Panc1 (cell line): Measurements from ENCODE around the gene GRIN2A. TPM values are rescaled to one million over a fixed set of nuclear protein-coding genes. Genes with fewer than 3 reads are reported as not detected.

Experiments
- ATAC-seq: fragments of 200-7000 bp; cut with Tn5 transposase; 2 replicates; pipeline ENCODE4 v1.9.1; 2020; ENCODE audit warnings: mild to moderate bottlenecking, moderate library complexity
- BruUV-seq: library from RNA; stranded (reverse); fragments of 400-500 nt; replicated peaks from 2 replicates; lab custom pipeline; 2021; lab: Mats Ljungman, UMichigan
- CTCF ChIA-PET: fragments of 300-600 bp; sonication (Branson Sonifier 250); formaldehyde crosslinking; loops from one replicate; lab custom pipeline; 2022; ENCODE audit warnings: antibody characterized with exemption; lab: Charles Lee
- POLR2A ChIA-PET: fragments of 300-600 bp; sonication (Branson Sonifier 250); formaldehyde crosslinking; loops from one replicate; lab custom pipeline; 2022; ENCODE audit warnings: antibody characterized with exemption; lab: Charles Lee
- DNase-seq: peaks from one replicate; pipeline ENCODE4 v3.0.0-alpha.2; 2010; ENCODE audit warnings: low read depth, low spot score
- H3K27ac ChIP-seq: 2 replicates; pipeline ENCODE4 v1.5.1; 2011; ENCODE audit warnings: mild to moderate bottlenecking, low read length, inconsistent platforms
- H3K27me3 ChIP-seq: fragments of 200-500 bp; sonication (Bioruptor generic); 2 replicates; pipeline ENCODE4 v1.6.0; 2014; ENCODE audit warnings: low read length, inconsistent platforms; ENCODE audit not compliant: control insufficient read depth, insufficient read depth
- H3K36me3 ChIP-seq: fragments of 200-500 bp; sonication (Bioruptor generic); 2 replicates; pipeline ENCODE4 v1.5.1; 2014; ENCODE audit warnings: inconsistent platforms, mild to moderate bottlenecking, low read length, moderate library complexity; ENCODE audit not compliant: control insufficient read depth, insufficient read depth
- H3K4me1 ChIP-seq: 2 replicates; pipeline ENCODE4 v1.5.1; 2011; ENCODE audit warnings: inconsistent platforms, mild to moderate bottlenecking, low read length, moderate library complexity; ENCODE audit not compliant: control insufficient read depth, insufficient read depth
- H3K4me3 ChIP-seq, 2 experiments: 2 replicates each; pipeline ENCODE4 v1.5.1; 2011 to 2012; ENCODE audit warnings: low read depth in 2 of 2, low read length in 2 of 2, mild to moderate bottlenecking in 2 of 2, inconsistent platforms in 1 of 2, moderate library complexity in 1 of 2
- H3K9me3 ChIP-seq: fragments of 200-500 bp; sonication (Bioruptor generic); 2 replicates; pipeline ENCODE4 v1.5.1; 2014; ENCODE audit warnings: low read depth, mild to moderate bottlenecking, inconsistent platforms, low read length, moderate library complexity; ENCODE audit not compliant: control insufficient read depth, insufficient read depth
- POLR2AphosphoS5 ChIP-seq: IDR thresholded peaks from 2 replicates; pipeline ENCODE4 v1.6.1; 2012; ENCODE audit warnings: mild to moderate bottlenecking, low read depth, low read length, moderate library complexity
- SIN3A ChIP-seq: IDR thresholded peaks from 2 replicates; pipeline ENCODE4 v1.6.1; 2012; ENCODE audit warnings: low read depth, mild to moderate bottlenecking, low read length, moderate library complexity, borderline replicate concordance; ENCODE audit not compliant: insufficient read depth
- TCF7L2 ChIP-seq: IDR thresholded peaks from 2 replicates; pipeline ENCODE4 v1.6.1; 2011; ENCODE audit warnings: mild to moderate bottlenecking, low read depth, low read length, inconsistent platforms
- in situ Hi-C: cut with HindIII; loops from 2 replicates; pipeline ENCODE4 v1.10.0; 2016; ENCODE audit warnings: low sequenced_read_pairs, low pct_unique_long_range_greater_than_20kb
- intact Hi-C: fragments of 100-400 bp; cut with micrococcal nuclease; formaldehyde crosslinking; loops from one replicate; pipeline ENCODE4 v1.10.0; 2022; ENCODE audit not compliant: unreplicated experiment
- total RNA-seq: library from RNA; stranded (reverse); gene quantifications from one replicate; pipeline ENCODE4 v1.2.1, GENCODE V29; 2021; ENCODE audit not compliant: unreplicated experiment
- TF ChIP-seq, protein P1 (sequence below), 2 experiments: IDR thresholded peaks; 2 replicates each; pipeline ENCODE4 v1.6.1; 2011 to 2012; ENCODE audit warnings: low read depth in 2 of 2, control low read depth in 1 of 2, low read length in 1 of 2, mild to moderate bottlenecking in 1 of 2, moderate library complexity in 1 of 2; ENCODE audit not compliant: insufficient read depth in 1 of 2
- TF ChIP-seq, protein P2 (sequence below): fragments of 450-650 bp; IDR thresholded peaks from 2 replicates; pipeline ENCODE4 v1.5.1; 2017; ENCODE audit warnings: mild to moderate bottlenecking

GRIN2A gene
- total RNA-seq, 1 experiment from 2014 or later: 12.3 TPM

DNA sequence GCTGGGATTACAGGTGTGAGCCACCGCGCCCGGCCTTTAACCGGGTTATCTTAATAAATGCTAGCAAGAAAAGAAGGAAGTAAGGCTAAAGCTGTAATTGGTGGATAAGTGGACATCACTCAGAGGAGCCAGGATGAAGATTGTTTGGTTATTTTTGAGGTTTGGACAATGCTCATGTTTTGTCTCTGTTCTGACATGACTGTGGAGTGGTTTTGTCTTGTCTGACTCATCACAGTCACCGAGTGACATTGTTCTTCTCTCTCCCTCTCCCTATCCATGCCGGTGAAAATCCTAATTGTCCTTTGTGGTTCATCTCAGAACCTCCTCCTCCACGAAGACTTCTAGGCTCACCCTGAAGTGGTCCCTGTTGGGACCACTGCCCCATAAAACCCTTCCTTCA, 23.5 kb upstream of the GRIN2A start:
- Histone ChIP-seq H3K4me3 (no peak overlapping the region), H3K4me1 (no peaks in the 10 kb centered on the region), H3K36me3 (no peaks in the 10 kb centered on the region), H3K27ac (no peak overlapping the region), H3K9me3 (no peaks in the 10 kb centered on the region), H3K27me3 (no peaks in the 10 kb centered on the region)
- TF ChIP-seq TCF7L2 (no peak), POLR2AphosphoS5 (no peak), SIN3A (no peak)
- TF ChIP-seq, protein P1, sequence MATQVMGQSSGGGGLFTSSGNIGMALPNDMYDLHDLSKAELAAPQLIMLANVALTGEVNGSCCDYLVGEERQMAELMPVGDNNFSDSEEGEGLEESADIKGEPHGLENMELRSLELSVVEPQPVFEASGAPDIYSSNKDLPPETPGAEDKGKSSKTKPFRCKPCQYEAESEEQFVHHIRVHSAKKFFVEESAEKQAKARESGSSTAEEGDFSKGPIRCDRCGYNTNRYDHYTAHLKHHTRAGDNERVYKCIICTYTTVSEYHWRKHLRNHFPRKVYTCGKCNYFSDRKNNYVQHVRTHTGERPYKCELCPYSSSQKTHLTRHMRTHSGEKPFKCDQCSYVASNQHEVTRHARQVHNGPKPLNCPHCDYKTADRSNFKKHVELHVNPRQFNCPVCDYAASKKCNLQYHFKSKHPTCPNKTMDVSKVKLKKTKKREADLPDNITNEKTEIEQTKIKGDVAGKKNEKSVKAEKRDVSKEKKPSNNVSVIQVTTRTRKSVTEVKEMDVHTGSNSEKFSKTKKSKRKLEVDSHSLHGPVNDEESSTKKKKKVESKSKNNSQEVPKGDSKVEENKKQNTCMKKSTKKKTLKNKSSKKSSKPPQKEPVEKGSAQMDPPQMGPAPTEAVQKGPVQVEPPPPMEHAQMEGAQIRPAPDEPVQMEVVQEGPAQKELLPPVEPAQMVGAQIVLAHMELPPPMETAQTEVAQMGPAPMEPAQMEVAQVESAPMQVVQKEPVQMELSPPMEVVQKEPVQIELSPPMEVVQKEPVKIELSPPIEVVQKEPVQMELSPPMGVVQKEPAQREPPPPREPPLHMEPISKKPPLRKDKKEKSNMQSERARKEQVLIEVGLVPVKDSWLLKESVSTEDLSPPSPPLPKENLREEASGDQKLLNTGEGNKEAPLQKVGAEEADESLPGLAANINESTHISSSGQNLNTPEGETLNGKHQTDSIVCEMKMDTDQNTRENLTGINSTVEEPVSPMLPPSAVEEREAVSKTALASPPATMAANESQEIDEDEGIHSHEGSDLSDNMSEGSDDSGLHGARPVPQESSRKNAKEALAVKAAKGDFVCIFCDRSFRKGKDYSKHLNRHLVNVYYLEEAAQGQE (IDR thresholded peaks at IDR 0.05; ENCODE audit: insufficient read depth in 1 of 2, low read depth in 2 of 2, low read length in 1 of 2): no peak
- TF ChIP-seq, protein P2, sequence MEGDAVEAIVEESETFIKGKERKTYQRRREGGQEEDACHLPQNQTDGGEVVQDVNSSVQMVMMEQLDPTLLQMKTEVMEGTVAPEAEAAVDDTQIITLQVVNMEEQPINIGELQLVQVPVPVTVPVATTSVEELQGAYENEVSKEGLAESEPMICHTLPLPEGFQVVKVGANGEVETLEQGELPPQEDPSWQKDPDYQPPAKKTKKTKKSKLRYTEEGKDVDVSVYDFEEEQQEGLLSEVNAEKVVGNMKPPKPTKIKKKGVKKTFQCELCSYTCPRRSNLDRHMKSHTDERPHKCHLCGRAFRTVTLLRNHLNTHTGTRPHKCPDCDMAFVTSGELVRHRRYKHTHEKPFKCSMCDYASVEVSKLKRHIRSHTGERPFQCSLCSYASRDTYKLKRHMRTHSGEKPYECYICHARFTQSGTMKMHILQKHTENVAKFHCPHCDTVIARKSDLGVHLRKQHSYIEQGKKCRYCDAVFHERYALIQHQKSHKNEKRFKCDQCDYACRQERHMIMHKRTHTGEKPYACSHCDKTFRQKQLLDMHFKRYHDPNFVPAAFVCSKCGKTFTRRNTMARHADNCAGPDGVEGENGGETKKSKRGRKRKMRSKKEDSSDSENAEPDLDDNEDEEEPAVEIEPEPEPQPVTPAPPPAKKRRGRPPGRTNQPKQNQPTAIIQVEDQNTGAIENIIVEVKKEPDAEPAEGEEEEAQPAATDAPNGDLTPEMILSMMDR: no peak
- ChIA-PET POLR2A (no interaction called here), CTCF (interaction anchor here (0.6 to 0.9 kb wide), 2 partner anchors 236 to 993 kb away, joined by 3 to 5 read pairs; no protein-coding TSS in a partner anchor)
- DNase-seq (no peak), ATAC-seq (no peak)
- no TSS peak for BruUV-seq
- intact Hi-C loops (no loop called here), in situ Hi-C loops (no loop called here)

GRCh38 chr16:10202649-10203048, 20.4 kb upstream of the GRIN2A start:
- no TSS peak for BruUV-seq
- CTCF ChIA-PET: no interaction called here
- no peak for ATAC-seq

More at GRCh38 chr16:10202649-10203048, 20.4 kb upstream of the GRIN2A start:
- in situ Hi-C loops (no loop called here), intact Hi-C loops (no loop called here)
- H3K36me3 ChIP-seq: no peaks in the 10 kb centered on the region
- no peak for DNase-seq
- POLR2A ChIA-PET: no interaction called here
- no peaks in the 10 kb centered on the region for H3K9me3 ChIP-seq
- no peaks in the 10 kb centered on the region for H3K4me1 ChIP-seq
- H3K4me3 ChIP-seq: no peak overlapping the region
- peaks cover 4% of the 10 kb centered on the region; the same call in 1 of the 2 replicates for H3K27me3 ChIP-seq
- TF ChIP-seq SIN3A (no peak), POLR2AphosphoS5 (no peak), TCF7L2 (no peak)
- TF ChIP-seq, protein P2: peak; percentile 50; the same call in 1 of the 2 replicates
- TF ChIP-seq, protein P1 (IDR thresholded peaks at IDR 0.05; ENCODE audit: insufficient read depth in 1 of 2, low read depth in 2 of 2, low read length in 1 of 2): no peak
- H3K27ac ChIP-seq: no peak overlapping the region
